Fibroblast of lung (primary cell): ENCODE results near the gene CELF2. TPM values are rescaled to one million over a fixed set of nuclear protein-coding genes. Genes with fewer than 3 reads are reported as not detected.

ENCODE experiments used
- DNase-seq, 2 donors: peaks; one replicate each; pipeline versions ENCODE4 v3.0.0 to v3.0.0-alpha.2; 2010; ENCODE audit warnings: low read depth in 2 of 2
- H2AFZ ChIP-seq: 2 replicates; pipeline ENCODE4 v1.5.1; 2012; ENCODE audit warnings: low read length, control low read depth, inconsistent platforms
- H3K27ac ChIP-seq: 2 replicates; pipeline ENCODE4 v1.5.1; 2011; ENCODE audit warnings: low read length, control low read depth; ENCODE audit not compliant: insufficient read depth
- H3K27me3 ChIP-seq: 2 replicates; pipeline ENCODE4 v1.5.1; 2011; ENCODE audit warnings: mild to moderate bottlenecking, low read length; ENCODE audit not compliant: control insufficient read depth, insufficient read depth
- H3K36me3 ChIP-seq: 2 replicates; pipeline ENCODE4 v1.5.1; 2011; ENCODE audit warnings: low read length; ENCODE audit not compliant: control insufficient read depth, insufficient read depth
- H3K4me1 ChIP-seq: 2 replicates; pipeline ENCODE4 v1.5.1; 2011; ENCODE audit warnings: low read length; ENCODE audit not compliant: control insufficient read depth, insufficient read depth; ENCODE audit errors: extremely low read depth
- H3K4me2 ChIP-seq: 2 replicates; pipeline ENCODE4 v1.5.1; 2011; ENCODE audit warnings: low read length, control low read depth; ENCODE audit not compliant: insufficient read depth; ENCODE audit errors: extremely low read depth
- H3K4me3 ChIP-seq, 4 experiments: fragments of 200-600 bp in 1 of 4; sonication (generic) in 1 of 4; replicated peaks in 1 of 4; 2 replicates each; pipeline ENCODE4 v1.5.1; 2011 to 2016; ENCODE audit warnings: low read length in 4 of 4, low read depth in 3 of 4, mild to moderate bottlenecking in 3 of 4, control low read depth in 2 of 4, inconsistent platforms in 1 of 4, mixed read lengths in 1 of 4; ENCODE audit not compliant: insufficient read depth in 1 of 4; ENCODE audit errors: control extremely low read depth in 1 of 4
- H3K79me2 ChIP-seq: 2 replicates; pipeline ENCODE4 v1.5.1; 2012; ENCODE audit warnings: mild to moderate bottlenecking, low read length, inconsistent platforms; ENCODE audit not compliant: control insufficient read depth, insufficient read depth
- H3K9ac ChIP-seq: 2 replicates; pipeline ENCODE4 v1.5.1; 2011; ENCODE audit warnings: mild to moderate bottlenecking, low read length, control low read depth; ENCODE audit not compliant: insufficient read depth
- H3K9me3 ChIP-seq: 2 replicates; pipeline ENCODE4 v1.5.1; 2012; ENCODE audit warnings: low read depth, low read length; ENCODE audit not compliant: control insufficient read depth, insufficient read depth
- H4K20me1 ChIP-seq: 2 replicates; pipeline ENCODE4 v1.5.1; 2011; ENCODE audit warnings: low read length; ENCODE audit not compliant: control insufficient read depth, insufficient read depth; ENCODE audit errors: extremely low read depth
- CTCF ChIP-seq, 2 donors: IDR thresholded peaks in 1 of 2; conservative IDR thresholded peaks in 1 of 2; 1 replicate in 1 of 2; 2 replicates in 1 of 2; pipeline ENCODE4 v1.5.1; 2011 to 2012; ENCODE audit warnings: low read length in 2 of 2, control low read depth in 1 of 2, inconsistent platforms in 1 of 2, low read depth in 1 of 2, mild to moderate bottlenecking in 1 of 2
- EZH2 ChIP-seq: IDR thresholded peaks from 2 replicates; pipeline ENCODE4 v1.5.1; 2012; ENCODE audit warnings: low read length, control low read depth, mild to moderate bottlenecking; ENCODE audit errors: missing control alignments
- polyA plus RNA-seq, 2 donors: library from polyadenylated mRNA; depleted of rRNA in 1 of 2; stranded (reverse) in 1 of 2; unstranded in 1 of 2; fragments of >200 nt; gene quantifications; 2 replicates each; pipeline ENCODE4 v1.2.1, GENCODE V29; 2011 to 2012; ENCODE audit warnings: missing spikeins in 1 of 2
- total RNA-seq: library from RNA; depleted of rRNA; stranded (reverse); fragments of >200 nt; gene quantifications from 2 replicates; pipeline ENCODE4 v1.2.1, GENCODE V29; 2014

Gene CELF2
- total and polyA plus RNA-seq, 2 donors (not counting 1 experiment from before 2014, with no cell fraction given), result 16.9 to 25.1 TPM

DNA sequence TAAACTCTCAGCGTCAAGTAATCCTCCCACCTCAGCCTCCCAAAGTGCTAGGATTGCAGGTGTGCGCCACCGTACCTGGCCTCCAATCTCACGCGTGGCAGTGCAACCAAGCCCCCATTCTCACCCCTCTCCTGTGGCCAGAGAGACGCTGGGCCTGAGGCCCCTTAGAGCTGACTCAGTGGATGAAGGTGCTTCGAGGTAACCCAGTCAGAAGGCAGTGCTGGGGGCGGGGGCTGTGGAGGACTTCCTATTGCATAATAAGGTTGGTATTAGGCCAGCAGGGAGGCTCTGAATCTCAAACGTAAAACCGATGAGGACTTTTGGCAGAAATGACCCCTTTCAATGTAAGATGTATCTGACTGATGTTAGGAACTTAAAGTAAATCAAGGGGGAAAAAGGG is 364.5 kb downstream of the CELF2 start:
- Histone ChIP-seq H4K20me1 (no peaks in the 10 kb centered on the region), H3K4me1 (no peaks in the 10 kb centered on the region), H3K79me2 (no peaks in the 10 kb centered on the region), H3K4me2 (no peak overlapping the region), H3K27me3 (no peaks in the 10 kb centered on the region), H2AFZ (no peak overlapping the region), H3K9me3 (no peaks in the 10 kb centered on the region), H3K36me3 (no peaks in the 10 kb centered on the region), H3K27ac (no peak overlapping the region), H3K4me3 (no peak overlapping the region), H3K9ac (no peak overlapping the region)
- DNase-seq, result no peak
- TF ChIP-seq CTCF (conservative IDR thresholded peaks at IDR 0.05 in 1 of 2, IDR thresholded peaks at IDR 0.05 in 1 of 2; ENCODE audit: low read depth in 1 of 2, low read length in 2 of 2) (no peak), EZH2 (no peak)

DNA sequence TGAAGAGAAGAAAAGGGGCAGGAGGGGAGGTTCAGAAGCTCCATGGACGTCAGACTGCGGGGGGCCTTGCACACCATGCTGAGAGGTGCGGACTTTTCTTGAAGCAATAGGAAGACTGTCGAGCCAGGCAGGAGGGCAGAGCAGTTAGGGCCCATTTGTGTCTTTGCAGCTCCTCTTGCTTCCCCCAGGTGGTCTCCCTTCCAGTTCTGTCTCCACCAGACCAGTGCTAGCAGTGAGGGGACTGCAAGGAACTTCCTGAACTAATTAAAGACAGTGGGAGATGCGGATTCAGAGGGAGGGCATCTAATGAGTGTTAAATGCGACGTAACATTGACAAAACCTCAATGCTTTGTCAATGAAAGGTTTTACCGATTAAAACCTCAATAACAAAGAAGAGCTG is 368.4 kb downstream of the CELF2 start:
- H3K27ac ChIP-seq, result no peak overlapping the region
- H3K79me2 ChIP-seq, result no peaks in the 10 kb centered on the region
- no peak for DNase-seq
- H3K9ac ChIP-seq, result no peak overlapping the region
- H3K4me2 ChIP-seq, result no peak overlapping the region
- H3K9me3 ChIP-seq, result no peaks in the 10 kb centered on the region
- H3K36me3 ChIP-seq, result no peaks in the 10 kb centered on the region
- TF ChIP-seq CTCF (conservative IDR thresholded peaks at IDR 0.05 in 1 of 2, IDR thresholded peaks at IDR 0.05 in 1 of 2; ENCODE audit: low read depth in 1 of 2, low read length in 2 of 2) (no peak), EZH2 (no peak)
- no peaks in the 10 kb centered on the region for H3K4me1 ChIP-seq
- no peaks in the 10 kb centered on the region for H4K20me1 ChIP-seq
- H3K27me3 ChIP-seq, result no peaks in the 10 kb centered on the region
- no peak overlapping the region for H3K4me3 ChIP-seq
- no peak overlapping the region for H2AFZ ChIP-seq
